Breast epithelium (tissue), 4 donors: ENCODE measurements around the gene FMR1NB. TPM values are rescaled to one million over a fixed set of nuclear protein-coding genes. Genes with fewer than 3 reads are reported as not detected.

ENCODE experiments used
- DNase-seq, 2 donors: peaks; one replicate each; pipeline ENCODE4 v3.0.0-alpha.2; 2019; ENCODE audit warnings: low spot score in 2 of 2
- H3K27ac ChIP-seq, 2 donors: fragments of 200-600 bp; sonication (generic) in 1 of 2; one replicate each; pipeline ENCODE4 v1.5.1; 2016 to 2019; ENCODE audit warnings: mild to moderate bottlenecking in 1 of 2
- H3K27me3 ChIP-seq, 2 donors: fragments of 200-600 bp; sonication (generic) in 1 of 2; one replicate each; pipeline versions ENCODE4 v1.5.1 to v1.6.0; 2017 to 2019; ENCODE audit warnings: control low read depth in 1 of 2, mild to moderate bottlenecking in 1 of 2
- H3K36me3 ChIP-seq: fragments of 200-600 bp; one replicate; pipeline ENCODE4 v1.5.1; 2019
- H3K4me1 ChIP-seq, 2 donors: fragments of 200-600 bp; sonication (generic); one replicate each; pipeline ENCODE4 v1.5.1; 2016 to 2019; ENCODE audit warnings: control low read depth in 1 of 2
- H3K4me3 ChIP-seq, 3 donors: fragments of 200-600 bp; sonication (generic); 1 replicate in 2 of 3; 2 replicates in 1 of 3; pipeline ENCODE4 v1.5.1; 2016 to 2019; ENCODE audit warnings: mild to moderate bottlenecking in 3 of 3, moderate library complexity in 2 of 3
- H3K9me3 ChIP-seq, 2 donors: fragments of 200-600 bp; sonication (generic) in 1 of 2; one replicate each; pipeline ENCODE4 v1.5.1; 2016 to 2019; ENCODE audit warnings: control low read depth in 1 of 2
- POLR2A ChIP-seq: fragments of 450-650 bp; IDR thresholded peaks from one replicate; pipeline ENCODE4 v1.6.1; 2016; ENCODE audit warnings: antibody characterized with exemption, mild to moderate bottlenecking, moderate library complexity
- POLR2AphosphoS5 ChIP-seq, 3 donors: sonication (generic); formaldehyde crosslinking; IDR thresholded peaks; one replicate each; pipeline ENCODE4 v1.6.1; 2017; ENCODE audit warnings: antibody characterized with exemption in 3 of 3
- intact Hi-C: fragments of 100-400 bp; cut with DNase I; formaldehyde crosslinking; loops from one replicate; pipeline ENCODE4 v1.15.1; 2023; ENCODE audit warnings: low total_unique reads
- total RNA-seq, 3 donors: library from RNA; depleted of rRNA; stranded (reverse); fragments of >200 nt; gene quantifications; one replicate each; pipeline ENCODE4 v1.1.0, GENCODE V29; 2016
- TF ChIP-seq, protein P1 (sequence below), 3 donors: fragments of 450-650 bp; IDR thresholded peaks; one replicate each; pipeline ENCODE4 v1.5.1; 2016 to 2017; ENCODE audit warnings: antibody characterized with exemption in 3 of 3, mild to moderate bottlenecking in 3 of 3, moderate library complexity in 3 of 3

Gene FMR1NB
- total RNA-seq, 3 donors from 2014 or later, result not detected

DNA sequence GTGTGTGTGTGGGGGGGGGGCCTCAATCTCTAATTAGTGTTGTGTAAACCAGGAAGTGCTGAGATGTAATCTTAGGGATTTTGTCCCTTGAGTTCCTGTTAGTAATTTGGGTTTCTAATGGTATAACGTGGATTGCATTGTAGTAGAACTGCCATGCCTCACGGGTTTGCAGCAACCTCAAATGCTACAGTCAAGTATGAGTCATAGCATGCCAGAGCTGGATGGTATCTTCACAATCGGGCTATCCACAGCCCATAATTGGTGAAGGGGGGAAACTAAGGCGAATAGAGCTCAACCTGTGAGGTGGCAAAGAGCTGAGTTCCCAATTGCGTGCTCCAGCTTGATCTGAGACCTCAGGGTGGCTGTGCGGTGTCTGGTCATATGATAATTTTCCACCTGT is 2.2 kb upstream of the FMR1NB start:
- no peak for DNase-seq
- intact Hi-C loops, result no loop called here
- Histone ChIP-seq H3K36me3 (no peaks in the 10 kb centered on the region), H3K4me3 (no peak overlapping the region), H3K27ac (no peak overlapping the region), H3K27me3 (no peaks in the 10 kb centered on the region), H3K9me3 (peaks cover 0 to 4% of the 10 kb centered on the region in 2 donors), H3K4me1 (no peaks in the 10 kb centered on the region)
- TF ChIP-seq POLR2AphosphoS5 (IDR thresholded peaks at IDR 0.05) (no peak), POLR2A (no peak)
- TF ChIP-seq, protein P1, sequence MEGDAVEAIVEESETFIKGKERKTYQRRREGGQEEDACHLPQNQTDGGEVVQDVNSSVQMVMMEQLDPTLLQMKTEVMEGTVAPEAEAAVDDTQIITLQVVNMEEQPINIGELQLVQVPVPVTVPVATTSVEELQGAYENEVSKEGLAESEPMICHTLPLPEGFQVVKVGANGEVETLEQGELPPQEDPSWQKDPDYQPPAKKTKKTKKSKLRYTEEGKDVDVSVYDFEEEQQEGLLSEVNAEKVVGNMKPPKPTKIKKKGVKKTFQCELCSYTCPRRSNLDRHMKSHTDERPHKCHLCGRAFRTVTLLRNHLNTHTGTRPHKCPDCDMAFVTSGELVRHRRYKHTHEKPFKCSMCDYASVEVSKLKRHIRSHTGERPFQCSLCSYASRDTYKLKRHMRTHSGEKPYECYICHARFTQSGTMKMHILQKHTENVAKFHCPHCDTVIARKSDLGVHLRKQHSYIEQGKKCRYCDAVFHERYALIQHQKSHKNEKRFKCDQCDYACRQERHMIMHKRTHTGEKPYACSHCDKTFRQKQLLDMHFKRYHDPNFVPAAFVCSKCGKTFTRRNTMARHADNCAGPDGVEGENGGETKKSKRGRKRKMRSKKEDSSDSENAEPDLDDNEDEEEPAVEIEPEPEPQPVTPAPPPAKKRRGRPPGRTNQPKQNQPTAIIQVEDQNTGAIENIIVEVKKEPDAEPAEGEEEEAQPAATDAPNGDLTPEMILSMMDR (IDR thresholded peaks at IDR 0.05), result no peak

DNA sequence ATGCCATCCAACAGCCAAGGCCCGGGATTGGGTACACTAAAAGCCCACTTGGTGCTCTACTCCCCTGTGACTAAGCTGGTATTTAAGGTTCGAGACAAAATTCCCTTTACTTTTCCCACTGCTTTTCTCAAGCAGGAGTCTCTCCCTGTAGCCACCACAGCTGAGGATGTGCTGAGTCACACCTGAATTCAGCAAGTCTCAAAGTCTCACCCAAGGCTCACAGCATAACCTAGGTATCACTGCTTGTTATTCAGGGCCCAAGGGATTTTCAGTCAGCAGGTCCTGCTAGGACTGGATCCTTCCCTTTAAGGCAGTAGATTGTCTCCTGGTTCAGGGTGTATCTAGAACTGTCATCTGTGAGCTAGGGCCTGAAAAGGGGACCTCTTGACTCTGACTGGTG is 39.2 kb downstream of the FMR1NB start:
- H3K9me3 ChIP-seq, result no peaks in the 10 kb centered on the region
- no peaks in the 10 kb centered on the region for H3K4me1 ChIP-seq
- TF ChIP-seq POLR2A (no peak), POLR2AphosphoS5 (IDR thresholded peaks at IDR 0.05) (no peak)
- TF ChIP-seq, protein P1 (IDR thresholded peaks at IDR 0.05), result no peak
- intact Hi-C loops, result no loop called here
- H3K27ac ChIP-seq, result no peak overlapping the region
- no peaks in the 10 kb centered on the region for H3K36me3 ChIP-seq
- no peak for DNase-seq
- H3K27me3 ChIP-seq, result peaks cover 0 to 3% of the 10 kb centered on the region in 2 donors
- H3K4me3 ChIP-seq, result no peak overlapping the region

DNA sequence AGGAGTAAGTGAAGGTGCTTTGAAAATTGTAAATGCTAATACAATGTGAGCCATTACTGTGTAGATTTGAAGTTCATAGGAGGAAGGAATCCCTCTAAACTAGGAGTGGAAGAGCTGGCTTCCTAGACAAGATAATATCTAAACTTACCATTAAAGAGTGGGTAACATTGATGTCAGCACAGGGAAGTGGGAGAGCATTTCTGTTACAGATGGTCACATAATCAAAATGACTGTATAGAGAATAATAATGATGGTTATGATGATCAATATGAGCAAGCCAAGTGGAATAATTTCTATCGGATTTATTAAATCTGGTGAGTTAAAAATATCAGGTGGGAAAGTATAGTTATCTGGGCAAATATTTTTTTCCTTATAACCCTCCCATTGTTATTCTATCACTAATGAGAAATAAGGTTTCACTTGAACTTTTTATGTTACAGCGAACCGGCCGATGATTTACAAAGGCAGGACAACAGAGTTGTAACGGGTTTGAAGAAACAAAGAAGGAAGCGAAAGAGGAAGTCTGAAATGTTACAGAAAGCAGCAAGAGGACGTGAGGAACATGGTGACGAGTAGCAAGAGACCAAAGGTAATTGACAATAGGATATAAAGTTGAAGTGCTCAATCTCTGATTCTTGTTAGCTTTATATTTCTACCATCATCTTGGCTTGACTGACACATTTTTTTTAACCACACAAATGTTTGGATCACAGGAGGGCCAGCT is 43.5 kb downstream of the FMR1NB start:
- intact Hi-C loops, result no loop called here
- Histone ChIP-seq H3K4me3 (no peak overlapping the region), H3K27ac (no peak overlapping the region), H3K9me3 (no peaks in the 10 kb centered on the region), H3K36me3 (no peaks in the 10 kb centered on the region), H3K27me3 (peaks cover 0 to 3% of the 10 kb centered on the region in 2 donors), H3K4me1 (no peaks in the 10 kb centered on the region)
- no peak for DNase-seq
- TF ChIP-seq, protein P1 (IDR thresholded peaks at IDR 0.05), result no peak
- no peak for TF ChIP-seq POLR2A
- TF ChIP-seq POLR2AphosphoS5 (IDR thresholded peaks at IDR 0.05), result no peak

DNA sequence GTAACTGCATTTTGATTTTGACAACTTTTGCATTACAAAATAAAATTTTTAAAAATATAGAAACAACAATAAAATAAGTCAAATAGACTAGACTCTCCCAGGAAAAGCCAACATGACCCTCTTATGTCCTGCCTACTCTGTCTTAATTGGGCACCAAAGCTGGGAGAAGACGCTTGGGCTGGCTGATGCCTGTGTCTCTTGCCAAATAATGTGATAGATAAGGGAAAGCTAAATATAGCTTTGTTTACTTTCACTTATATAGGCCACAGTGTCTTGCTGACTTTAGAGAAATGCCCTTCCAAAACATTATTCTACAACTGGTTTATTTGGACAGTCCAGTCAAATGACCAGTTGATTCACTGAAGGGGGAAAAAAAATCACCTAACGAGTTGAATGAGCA is 54.2 kb downstream of the FMR1NB start:
- TF ChIP-seq, protein P1 (IDR thresholded peaks at IDR 0.05), result no peak
- TF ChIP-seq POLR2A (no peak), POLR2AphosphoS5 (IDR thresholded peaks at IDR 0.05) (no peak)
- intact Hi-C loops, result no loop called here
- Histone ChIP-seq H3K4me3 (no peak overlapping the region), H3K4me1 (no peaks in the 10 kb centered on the region), H3K36me3 (no peaks in the 10 kb centered on the region), H3K27ac (no peak overlapping the region), H3K27me3 (peaks cover 0 to 12% of the 10 kb centered on the region in 2 donors), H3K9me3 (no peaks in the 10 kb centered on the region)
- no peak for DNase-seq

DNA sequence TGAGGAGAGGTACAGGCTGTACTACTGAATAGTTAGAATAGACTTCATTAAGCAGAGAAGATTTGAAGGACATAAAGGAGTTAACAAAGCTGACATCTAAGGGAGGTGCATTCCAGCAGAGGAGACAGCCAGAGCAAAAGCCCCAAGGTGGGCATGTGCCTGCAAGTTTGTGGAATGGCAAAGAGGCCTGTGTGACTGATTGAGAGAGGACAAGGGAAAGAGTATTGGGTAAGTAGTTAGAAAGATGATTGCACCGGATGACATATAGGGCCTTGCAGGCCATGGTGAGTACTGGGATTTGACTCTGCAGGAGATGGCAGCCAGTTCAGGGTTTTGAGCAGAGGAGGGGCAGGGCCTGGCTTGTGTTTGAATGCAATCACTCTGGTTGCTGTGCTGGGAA is 55.9 kb downstream of the FMR1NB start:
- no peak overlapping the region for H3K4me3 ChIP-seq
- H3K36me3 ChIP-seq, result no peaks in the 10 kb centered on the region
- no peaks in the 10 kb centered on the region for H3K4me1 ChIP-seq
- DNase-seq, result no peak
- intact Hi-C loops, result no loop called here
- peaks cover 0 to 12% of the 10 kb centered on the region in 2 donors for H3K27me3 ChIP-seq
- H3K27ac ChIP-seq, result no peak overlapping the region
- H3K9me3 ChIP-seq, result no peaks in the 10 kb centered on the region
- TF ChIP-seq POLR2A (no peak), POLR2AphosphoS5 (IDR thresholded peaks at IDR 0.05) (no peak)
- TF ChIP-seq, protein P1 (IDR thresholded peaks at IDR 0.05), result no peak
